Measurements from ENCODE around the gene DPY19L2.
A peak's percentile ranks its signal among the peaks of the same experiment; 100 is the strongest.
"Not testable (repeated sequence)": the region's sequence is repeated elsewhere in the genome, so short reads cannot be mapped to it uniquely, and the experiment has no call there.

Gene DPY19L2

GRCh38 chr12:63690837-63691236, 22.5 kb upstream of the DPY19L2 start:
- H3K27me3 ChIP-seq (ENCODE audit: control insufficient read depth, insufficient read depth, low read length); H3K4me3 ChIP-seq (ENCODE audit: low read depth, low read length); H3K4me1 ChIP-seq (ENCODE audit: control insufficient read depth, insufficient read depth, low read length); H3K36me3 ChIP-seq (ENCODE audit: control insufficient read depth, insufficient read depth, low read length); H3K27ac ChIP-seq (ENCODE audit: low read depth, low read length); H3K9ac ChIP-seq (ENCODE audit: low read depth, low read length); H3K9me3 ChIP-seq (ENCODE audit: control insufficient read depth, insufficient read depth, low read length): not testable (repeated sequence)

- H3K9ac ChIP-seq (ENCODE audit: low read depth, low read length); H3K27me3 ChIP-seq (ENCODE audit: control insufficient read depth, insufficient read depth, low read length); H3K4me1 ChIP-seq (ENCODE audit: control insufficient read depth, insufficient read depth, low read length); H3K4me3 ChIP-seq (ENCODE audit: low read depth, low read length); H3K27ac ChIP-seq (ENCODE audit: low read depth, low read length); H3K36me3 ChIP-seq (ENCODE audit: control insufficient read depth, insufficient read depth, low read length); H3K9me3 ChIP-seq (ENCODE audit: control insufficient read depth, insufficient read depth, low read length): not testable (repeated sequence)
These were observed 20.8 kb upstream of the DPY19L2 start for GRCh38 chr12:63689141-63689540.

GRCh38 chr12:63686623-63687022, 18.3 kb upstream of the DPY19L2 start:
- not testable (repeated sequence) for H3K4me1 ChIP-seq (ENCODE audit: control insufficient read depth, insufficient read depth, low read length); H3K9me3 ChIP-seq (ENCODE audit: control insufficient read depth, insufficient read depth, low read length); H3K4me3 ChIP-seq (ENCODE audit: low read depth, low read length); H3K27ac ChIP-seq (ENCODE audit: low read depth, low read length); H3K27me3 ChIP-seq (ENCODE audit: control insufficient read depth, insufficient read depth, low read length); H3K36me3 ChIP-seq (ENCODE audit: control insufficient read depth, insufficient read depth, low read length); H3K9ac ChIP-seq (ENCODE audit: low read depth, low read length)

GRCh38 chr12:63685789-63686188, 17.5 kb upstream of the DPY19L2 start:
- not testable (repeated sequence) for H3K27me3 ChIP-seq (ENCODE audit: control insufficient read depth, insufficient read depth, low read length); H3K36me3 ChIP-seq (ENCODE audit: control insufficient read depth, insufficient read depth, low read length); H3K27ac ChIP-seq (ENCODE audit: low read depth, low read length); H3K9ac ChIP-seq (ENCODE audit: low read depth, low read length); H3K9me3 ChIP-seq (ENCODE audit: control insufficient read depth, insufficient read depth, low read length); H3K4me1 ChIP-seq (ENCODE audit: control insufficient read depth, insufficient read depth, low read length); H3K4me3 ChIP-seq (ENCODE audit: low read depth, low read length)

GRCh38 chr12:63682617-63683016, 14.3 kb upstream of the DPY19L2 start:
- not testable (repeated sequence) for H3K4me1 ChIP-seq (ENCODE audit: control insufficient read depth, insufficient read depth, low read length); H3K9ac ChIP-seq (ENCODE audit: low read depth, low read length); H3K36me3 ChIP-seq (ENCODE audit: control insufficient read depth, insufficient read depth, low read length); H3K4me3 ChIP-seq (ENCODE audit: low read depth, low read length); H3K27ac ChIP-seq (ENCODE audit: low read depth, low read length); H3K27me3 ChIP-seq (ENCODE audit: control insufficient read depth, insufficient read depth, low read length); H3K9me3 ChIP-seq (ENCODE audit: control insufficient read depth, insufficient read depth, low read length)

GRCh38 chr12:63680758-63681157, 12.5 kb upstream of the DPY19L2 start:
- not testable (repeated sequence) for H3K27ac ChIP-seq (ENCODE audit: low read depth, low read length); H3K4me3 ChIP-seq (ENCODE audit: low read depth, low read length); H3K36me3 ChIP-seq (ENCODE audit: control insufficient read depth, insufficient read depth, low read length); H3K9me3 ChIP-seq (ENCODE audit: control insufficient read depth, insufficient read depth, low read length); H3K27me3 ChIP-seq (ENCODE audit: control insufficient read depth, insufficient read depth, low read length); H3K9ac ChIP-seq (ENCODE audit: low read depth, low read length); H3K4me1 ChIP-seq (ENCODE audit: control insufficient read depth, insufficient read depth, low read length)

- H3K27me3 ChIP-seq (ENCODE audit: control insufficient read depth, insufficient read depth, low read length): peaks cover 12% of the 10 kb centered on the region
- not testable (repeated sequence) for H3K36me3 ChIP-seq (ENCODE audit: control insufficient read depth, insufficient read depth, low read length); H3K27ac ChIP-seq (ENCODE audit: low read depth, low read length); H3K4me1 ChIP-seq (ENCODE audit: control insufficient read depth, insufficient read depth, low read length); H3K9me3 ChIP-seq (ENCODE audit: control insufficient read depth, insufficient read depth, low read length); H3K9ac ChIP-seq (ENCODE audit: low read depth, low read length); H3K4me3 ChIP-seq (ENCODE audit: low read depth, low read length)
These were observed 4.3 kb upstream of the DPY19L2 start for GRCh38 chr12:63672550-63672949.

- H3K9ac ChIP-seq (ENCODE audit: low read depth, low read length); H3K4me1 ChIP-seq (ENCODE audit: control insufficient read depth, insufficient read depth, low read length); H3K36me3 ChIP-seq (ENCODE audit: control insufficient read depth, insufficient read depth, low read length); H3K4me3 ChIP-seq (ENCODE audit: low read depth, low read length); H3K9me3 ChIP-seq (ENCODE audit: control insufficient read depth, insufficient read depth, low read length); H3K27ac ChIP-seq (ENCODE audit: low read depth, low read length): not testable (repeated sequence)
- H3K27me3 ChIP-seq (ENCODE audit: control insufficient read depth, insufficient read depth, low read length): peaks cover 16% of the 10 kb centered on the region
These were observed 1.6 kb upstream of the DPY19L2 start for GRCh38 chr12:63669936-63670335.

- H3K4me3 ChIP-seq (ENCODE audit: low read depth, low read length): peak overlapping the region; percentile 84
These were observed 1.1 kb upstream of the DPY19L2 start for GRCh38 chr12:63669427-63669826.

GRCh38 chr12:63668800-63669365, 590 bp upstream of the DPY19L2 start:
- peaks cover 16% of the 10 kb centered on the region for H3K27me3 ChIP-seq (ENCODE audit: control insufficient read depth, insufficient read depth, low read length)
- H3K9me3 ChIP-seq (ENCODE audit: control insufficient read depth, insufficient read depth, low read length); H3K27ac ChIP-seq (ENCODE audit: low read depth, low read length); H3K4me1 ChIP-seq (ENCODE audit: control insufficient read depth, insufficient read depth, low read length); H3K9ac ChIP-seq (ENCODE audit: low read depth, low read length); H3K36me3 ChIP-seq (ENCODE audit: control insufficient read depth, insufficient read depth, low read length): not testable (repeated sequence)
- peak overlapping the region; percentile 84 for H3K4me3 ChIP-seq (ENCODE audit: low read depth, low read length)

More at GRCh38 chr12:63669427-63669826, 1.1 kb upstream of the DPY19L2 start:
- H3K27me3 ChIP-seq (ENCODE audit: control insufficient read depth, insufficient read depth, low read length): peaks cover 16% of the 10 kb centered on the region
- H3K27ac ChIP-seq (ENCODE audit: low read depth, low read length); H3K9me3 ChIP-seq (ENCODE audit: control insufficient read depth, insufficient read depth, low read length); H3K9ac ChIP-seq (ENCODE audit: low read depth, low read length); H3K4me1 ChIP-seq (ENCODE audit: control insufficient read depth, insufficient read depth, low read length); H3K36me3 ChIP-seq (ENCODE audit: control insufficient read depth, insufficient read depth, low read length): not testable (repeated sequence)

GRCh38 chr12:63663005-63663404, 5.3 kb downstream of the DPY19L2 start:
- H3K27ac ChIP-seq (ENCODE audit: low read depth, low read length); H3K4me1 ChIP-seq (ENCODE audit: control insufficient read depth, insufficient read depth, low read length); H3K9me3 ChIP-seq (ENCODE audit: control insufficient read depth, insufficient read depth, low read length); H3K27me3 ChIP-seq (ENCODE audit: control insufficient read depth, insufficient read depth, low read length); H3K9ac ChIP-seq (ENCODE audit: low read depth, low read length); H3K36me3 ChIP-seq (ENCODE audit: control insufficient read depth, insufficient read depth, low read length); H3K4me3 ChIP-seq (ENCODE audit: low read depth, low read length): not testable (repeated sequence)

- H3K27me3 ChIP-seq (ENCODE audit: control insufficient read depth, insufficient read depth, low read length): not testable (repeated sequence)
These were observed 9.8 kb downstream of the DPY19L2 start for GRCh38 chr12:63658501-63658900.

More at GRCh38 chr12:63658501-63658900, 9.8 kb downstream of the DPY19L2 start:
- H3K36me3 ChIP-seq (ENCODE audit: control insufficient read depth, insufficient read depth, low read length); H3K4me1 ChIP-seq (ENCODE audit: control insufficient read depth, insufficient read depth, low read length); H3K9me3 ChIP-seq (ENCODE audit: control insufficient read depth, insufficient read depth, low read length); H3K4me3 ChIP-seq (ENCODE audit: low read depth, low read length); H3K27ac ChIP-seq (ENCODE audit: low read depth, low read length); H3K9ac ChIP-seq (ENCODE audit: low read depth, low read length): not testable (repeated sequence)
